GM19467 (cell line): ENCODE data around the gene REC114.

ENCODE experiments used
- ATAC-seq: cut with Tn5 transposase; IDR thresholded peaks from one replicate; pipeline ENCODE4 v1.9.1; 2021; ENCODE audit warnings: mild to moderate bottlenecking, moderate library complexity; ENCODE audit not compliant: unreplicated experiment

The REC114 gene

GRCh38 chr15:73601451-73602445 lies 158.8 kb downstream of the REC114 start:
- no peak for ATAC-seq

- no peak for ATAC-seq
Observed at GRCh38 chr15:73602446-73602843, 159.5 kb downstream of the REC114 start.

- no peak for ATAC-seq
Observed at GRCh38 chr15:73602992-73603391, 160.0 kb downstream of the REC114 start.

- ATAC-seq: no peak
Observed at GRCh38 chr15:73604477-73604876, 161.5 kb downstream of the REC114 start.

GRCh38 chr15:73605759-73606436 lies 162.9 kb downstream of the REC114 start:
- no peak for ATAC-seq

- no peak for ATAC-seq
Observed at GRCh38 chr15:73607405-73607804, 164.4 kb downstream of the REC114 start.

- no peak for ATAC-seq
Observed at GRCh38 chr15:73607843-73608242, 164.9 kb downstream of the REC114 start.

- no peak for ATAC-seq
Observed at GRCh38 chr15:73608475-73608874, 165.5 kb downstream of the REC114 start.

- ATAC-seq: no peak
Observed at GRCh38 chr15:73608941-73609340, 166.0 kb downstream of the REC114 start.
